Adrenal gland (tissue), 12 donors: ENCODE data around the gene IGSF9. TPM values are rescaled to one million over a fixed set of nuclear protein-coding genes. Genes with fewer than 3 reads are reported as not detected.

Experiments
- DNase-seq, 7 donors: peaks; one replicate each; pipeline ENCODE4 v3.0.0-alpha.2; 2019 to 2020
- H3K27ac ChIP-seq, 5 donors: fragments of 200-600 bp; sonication (generic) in 4 of 5; 1 replicate in 3 of 5; 2 replicates in 2 of 5; pipeline versions ENCODE4 v1.5.1 to v1.8.0; 2016 to 2020; ENCODE audit warnings: mild to moderate bottlenecking in 1 of 5
- H3K27me3 ChIP-seq: fragments of 200-600 bp; 2 replicates; pipeline ENCODE4 v1.8.0; 2021
- H3K36me3 ChIP-seq, 2 donors: fragments of 200-600 bp; replicated peaks in 1 of 2; 1 replicate in 1 of 2; 2 replicates in 1 of 2; pipeline versions ENCODE4 v1.5.1 to v1.8.0; 2018 to 2022
- H3K4me1 ChIP-seq, 2 donors: fragments of 200-600 bp; replicated peaks in 1 of 2; 1 replicate in 1 of 2; 2 replicates in 1 of 2; pipeline versions ENCODE4 v1.5.1 to v1.8.0; 2018 to 2021
- H3K4me3 ChIP-seq, 4 donors: fragments of 200-600 bp; sonication (generic) in 3 of 4; one replicate each; pipeline ENCODE4 v1.5.1; 2016 to 2018
- H3K9me3 ChIP-seq, 3 donors: fragments of 200-600 bp; sonication (generic) in 1 of 3; replicated peaks in 1 of 3; 1 replicate in 2 of 3; 2 replicates in 1 of 3; pipeline versions ENCODE4 v1.5.1 to v1.8.0; 2016 to 2021
- POLR2A ChIP-seq, 2 donors: fragments of 450-650 bp; IDR thresholded peaks; one replicate each; pipeline ENCODE4 v1.6.1; 2017; ENCODE audit warnings: antibody characterized with exemption in 2 of 2, mild to moderate bottlenecking in 2 of 2, moderate library complexity in 1 of 2
- WGBS, 4 donors: extraction: QIAGEN DNeasy Blood & Tissue Kit in 2 of 4; methylation state at CpG; one replicate each; pipeline versions ENCODE4 v1.1.5 to v1.1.7; 2013 to 2017; 5-methylcytosine and 5-hydroxymethylcytosine counted together
- intact Hi-C, 2 donors: fragments of 100-400 bp; cut with DNase I; formaldehyde crosslinking; loops; one replicate each; pipeline versions ENCODE4 v1.14.1 to v1.15.0; 2022 to 2023
- polyA plus RNA-seq, 3 donors: library from polyadenylated mRNA; stranded (reverse); fragments of 200-250 nt in 2 of 3; fragments of 350-450 nt in 1 of 3; fragmentation: Illumina TruSeq in 1 of 3; extraction: RNeasy Lipid Tissue Mini Kit (QIAGEN cat#74804) in 1 of 3; gene quantifications; one replicate each; pipeline ENCODE4 v1.2.3, GENCODE V29; 2013 to 2014
- total RNA-seq, 9 donors: library from RNA; depleted of rRNA in 4 of 9; stranded (reverse); fragments of >200 nt in 4 of 9; fragments of 120-200 nt in 1 of 9; fragmentation: NEBNext Ultra II Directional in 1 of 9; extraction: Animal tissue kit (Norgen Biotek cat#: 25700) in 1 of 9; gene quantifications; one replicate each; pipeline versions ENCODE4 v1.1.0 to v1.2.4, GENCODE V29; 2013 to 2023
- TF ChIP-seq, protein P1 (sequence below), 6 experiments: fragments of 450-650 bp in 4 of 6; fragments of 200-600 bp in 2 of 6; sonication (generic) in 1 of 6; IDR thresholded peaks; 1 replicate in 5 of 6; 2 replicates in 1 of 6; pipeline versions ENCODE4 v1.5.1 to v1.8.0; 2016 to 2021; ENCODE audit warnings: antibody characterized with exemption in 6 of 6, mild to moderate bottlenecking in 2 of 6, moderate library complexity in 1 of 6
- donor health status: healthy with polysubstance abuse.
- donor health status: Bipolar disorder and iron deficiency.
- donor health status: DM: yes; HTN: yes; CAD: no.
- donor health status: DM: no; HTN: no; CAD: no.
- donor health status: DM: no; HTN: no; CAD: no.
- donor health status: DM: yes; HTN: yes; CAD: no.

The IGSF9 gene
- total and polyA plus RNA-seq, 12 donors, result 0.10 to 0.32 (median 0.19) TPM; not detected in 6

DNA sequence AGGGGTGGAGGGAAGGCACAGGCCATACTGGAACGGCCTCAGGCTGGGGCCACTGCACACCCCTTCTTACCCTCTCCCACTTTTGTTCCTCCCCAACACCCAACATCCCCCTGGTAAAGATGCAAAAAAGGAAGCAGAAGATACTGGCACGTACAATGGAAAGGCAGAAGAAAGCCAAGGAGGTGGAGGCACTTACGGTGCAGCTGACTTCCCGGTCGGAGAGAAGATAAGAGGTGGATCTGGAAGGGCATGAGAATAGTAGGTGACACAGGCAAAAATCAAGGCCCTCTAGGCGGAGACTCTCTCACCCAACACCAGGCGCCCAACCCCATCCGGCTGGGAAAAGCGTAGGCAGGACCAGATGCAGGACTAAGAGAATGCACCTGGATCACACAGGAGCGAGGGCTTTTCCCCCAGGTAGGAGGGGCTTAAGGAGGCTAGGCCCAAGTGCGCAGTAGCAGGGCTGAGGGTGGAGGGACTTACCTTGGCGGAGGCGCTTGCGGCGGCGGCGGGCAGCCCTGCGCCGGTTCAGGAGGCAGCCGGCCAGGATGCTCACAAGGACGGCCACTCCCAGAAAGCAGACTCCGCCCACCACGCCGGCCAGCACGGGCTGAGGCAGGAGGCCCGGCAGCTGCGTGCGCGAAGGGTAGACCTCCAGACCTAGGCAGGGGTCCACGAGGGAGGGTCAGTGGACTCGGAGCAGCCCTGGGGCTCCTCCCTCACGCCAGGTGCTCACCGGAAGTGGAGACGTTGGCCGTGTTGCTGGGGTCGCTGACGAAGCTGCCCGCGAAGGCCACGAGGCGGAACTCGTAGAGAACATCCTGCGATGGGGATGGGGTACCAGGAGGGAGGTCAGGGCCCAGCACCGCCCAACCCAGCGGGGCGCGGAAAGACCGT, 16.0 kb downstream of the IGSF9 start:
- H3K27ac ChIP-seq, result no peak overlapping the region
- TF ChIP-seq POLR2A (IDR thresholded peaks at IDR 0.05), result no peak
- TF ChIP-seq, protein P1, sequence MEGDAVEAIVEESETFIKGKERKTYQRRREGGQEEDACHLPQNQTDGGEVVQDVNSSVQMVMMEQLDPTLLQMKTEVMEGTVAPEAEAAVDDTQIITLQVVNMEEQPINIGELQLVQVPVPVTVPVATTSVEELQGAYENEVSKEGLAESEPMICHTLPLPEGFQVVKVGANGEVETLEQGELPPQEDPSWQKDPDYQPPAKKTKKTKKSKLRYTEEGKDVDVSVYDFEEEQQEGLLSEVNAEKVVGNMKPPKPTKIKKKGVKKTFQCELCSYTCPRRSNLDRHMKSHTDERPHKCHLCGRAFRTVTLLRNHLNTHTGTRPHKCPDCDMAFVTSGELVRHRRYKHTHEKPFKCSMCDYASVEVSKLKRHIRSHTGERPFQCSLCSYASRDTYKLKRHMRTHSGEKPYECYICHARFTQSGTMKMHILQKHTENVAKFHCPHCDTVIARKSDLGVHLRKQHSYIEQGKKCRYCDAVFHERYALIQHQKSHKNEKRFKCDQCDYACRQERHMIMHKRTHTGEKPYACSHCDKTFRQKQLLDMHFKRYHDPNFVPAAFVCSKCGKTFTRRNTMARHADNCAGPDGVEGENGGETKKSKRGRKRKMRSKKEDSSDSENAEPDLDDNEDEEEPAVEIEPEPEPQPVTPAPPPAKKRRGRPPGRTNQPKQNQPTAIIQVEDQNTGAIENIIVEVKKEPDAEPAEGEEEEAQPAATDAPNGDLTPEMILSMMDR (IDR thresholded peaks at IDR 0.05), result no peak
- no peaks in the 10 kb centered on the region for H3K9me3 ChIP-seq
- peaks cover 4 to 12% of the 10 kb centered on the region in 2 donors for H3K4me1 ChIP-seq
- no peaks in the 10 kb centered on the region for H3K27me3 ChIP-seq
- H3K4me3 ChIP-seq, result no peak overlapping the region
- no peaks in the 10 kb centered on the region for H3K36me3 ChIP-seq
- DNase-seq, result peak in 4 of 7 donors; percentile 33 to 48 (median 36)
- 79 to 87% (median 81%) methylated on average over 23 to 48 of the region's 48 CpGs for WGBS, 4 donors
- intact Hi-C loops, result loop anchor here in 1 of 2 donors (5.0 kb wide), 1 partner anchor 73 kb away; no protein-coding TSS in a partner anchor

DNA sequence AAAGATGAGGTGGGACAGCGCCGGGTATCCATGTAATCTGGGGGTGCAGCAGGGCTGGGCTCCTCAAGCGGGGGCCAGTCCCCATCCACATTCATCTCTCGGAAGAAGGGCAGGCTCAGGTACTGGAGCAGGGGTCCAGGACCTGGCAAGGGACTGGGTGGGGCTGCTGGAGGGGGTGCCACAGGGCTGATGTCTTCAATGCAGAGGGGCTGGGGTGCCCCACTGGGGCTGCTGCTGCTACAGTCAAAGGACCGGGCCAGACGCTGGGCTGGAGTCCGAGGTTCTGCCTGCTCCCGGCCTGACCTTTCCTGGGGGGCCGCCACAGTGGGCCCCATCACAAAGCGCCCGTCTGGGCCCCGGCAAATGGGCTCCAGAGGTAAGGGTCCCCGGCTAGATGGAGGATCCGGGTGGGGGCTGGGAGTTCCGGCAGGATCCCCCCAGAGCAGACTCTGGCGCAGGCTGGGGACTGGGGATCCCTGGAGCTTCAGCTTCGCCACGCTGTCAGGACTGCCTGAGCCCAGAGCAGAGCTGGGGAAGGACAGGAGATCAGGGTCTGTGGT, 16.8 kb downstream of the IGSF9 start:
- Histone ChIP-seq H3K36me3 (no peaks in the 10 kb centered on the region), H3K27me3 (no peaks in the 10 kb centered on the region), H3K4me3 (no peak overlapping the region), H3K9me3 (no peaks in the 10 kb centered on the region), H3K4me1 (peaks cover 4 to 18% of the 10 kb centered on the region in 2 donors), H3K27ac (no peak overlapping the region)
- intact Hi-C loops, result no loop called here
- DNase-seq, result no peak
- 89 to 100% (median 91%) methylated on average over 2 to 18 of the region's 18 CpGs for whole genome bisulfite sequencing, 4 donors
- no peak for TF ChIP-seq POLR2A (IDR thresholded peaks at IDR 0.05)
- TF ChIP-seq, protein P1 (IDR thresholded peaks at IDR 0.05), result no peak

DNA sequence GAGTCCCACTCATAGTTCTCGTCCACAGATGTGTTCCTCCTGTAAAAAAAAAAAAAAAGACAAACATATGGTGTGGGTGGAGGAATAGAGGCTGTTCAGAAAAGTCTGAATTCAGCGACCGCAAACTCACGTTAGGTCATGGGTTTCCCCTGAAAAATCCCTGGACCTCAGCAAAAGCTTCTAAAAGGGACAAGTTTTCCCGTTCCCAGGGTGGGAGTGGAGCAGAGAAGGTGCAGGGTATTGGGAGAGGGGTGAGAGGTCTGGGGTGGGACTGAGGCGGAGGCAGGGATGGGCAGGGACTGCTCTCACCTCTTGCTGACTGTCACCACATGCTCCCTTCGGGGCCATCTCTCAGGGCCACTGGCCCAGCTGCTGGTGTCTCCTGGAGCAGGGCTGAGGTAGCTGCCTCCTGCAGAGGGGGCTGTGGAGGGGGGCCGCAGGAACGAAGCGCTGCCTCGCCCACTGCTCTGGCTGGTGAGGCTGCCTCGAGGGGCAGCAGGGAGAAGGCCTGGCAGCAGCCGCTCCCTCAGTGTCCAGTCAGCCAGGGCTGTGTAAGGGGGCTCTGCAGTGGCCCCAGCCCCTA, 17.5 kb downstream of the IGSF9 start:
- WGBS, 4 donors, result 78 to 87% (median 83%) methylated on average over 13 of the region's 13 CpGs
- no peak for DNase-seq

More for the DNA sequence above, 17.5 kb downstream of the IGSF9 start:
- H3K27me3 ChIP-seq, result no peaks in the 10 kb centered on the region
- no peak overlapping the region for H3K27ac ChIP-seq
- H3K4me1 ChIP-seq, result peaks cover 4 to 24% of the 10 kb centered on the region in 2 donors
- H3K9me3 ChIP-seq, result no peaks in the 10 kb centered on the region
- H3K4me3 ChIP-seq, result no peak overlapping the region
- intact Hi-C loops, result no loop called here
- TF ChIP-seq, protein P1 (IDR thresholded peaks at IDR 0.05), result no peak
- no peak for TF ChIP-seq POLR2A (IDR thresholded peaks at IDR 0.05)
- H3K36me3 ChIP-seq, result no peaks in the 10 kb centered on the region
